Measurements from ENCODE around the gene CLEC16A. TPM values are rescaled to one million over a fixed set of nuclear protein-coding genes. Genes with fewer than 3 reads are reported as not detected.
"Not testable (repeated sequence)": the region's sequence is repeated elsewhere in the genome, so short reads cannot be mapped to it uniquely, and the experiment has no call there.

Gene CLEC16A
- total RNA-seq, 2 experiments from 2014 or later = 36.5 to 55.9 TPM

DNA sequence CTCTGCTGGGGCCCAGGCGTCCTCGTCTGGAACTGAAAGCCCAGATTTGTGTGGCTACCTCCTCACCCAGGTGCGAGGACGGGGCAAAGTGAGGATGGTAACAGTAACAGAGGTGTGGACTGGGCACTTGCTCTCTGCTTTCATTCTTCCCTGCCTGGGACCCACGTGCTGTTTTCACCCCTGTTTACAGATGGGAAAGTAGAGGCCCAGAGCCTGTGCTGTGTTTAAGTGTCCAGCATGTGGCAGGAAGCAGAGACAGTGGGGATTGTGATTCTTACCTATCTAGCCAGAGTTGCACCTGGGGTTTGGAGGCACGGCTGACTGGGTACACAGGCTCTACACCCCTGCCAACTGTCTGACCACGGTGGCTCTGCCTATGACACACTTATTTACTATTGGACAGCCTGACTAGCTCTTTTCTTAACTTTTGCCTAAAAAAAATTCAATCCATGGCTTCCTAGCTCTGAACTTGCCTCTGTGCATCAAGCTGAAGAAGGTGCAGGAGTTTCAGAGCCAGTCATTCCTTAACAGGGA lies 155.4 kb downstream of the CLEC16A start:
- Mint-ChIP-seq H3K36me3 (peaks cover 23% of the 10 kb centered on the region), H3K4me3 (peak overlapping the region; percentile 44)

DNA sequence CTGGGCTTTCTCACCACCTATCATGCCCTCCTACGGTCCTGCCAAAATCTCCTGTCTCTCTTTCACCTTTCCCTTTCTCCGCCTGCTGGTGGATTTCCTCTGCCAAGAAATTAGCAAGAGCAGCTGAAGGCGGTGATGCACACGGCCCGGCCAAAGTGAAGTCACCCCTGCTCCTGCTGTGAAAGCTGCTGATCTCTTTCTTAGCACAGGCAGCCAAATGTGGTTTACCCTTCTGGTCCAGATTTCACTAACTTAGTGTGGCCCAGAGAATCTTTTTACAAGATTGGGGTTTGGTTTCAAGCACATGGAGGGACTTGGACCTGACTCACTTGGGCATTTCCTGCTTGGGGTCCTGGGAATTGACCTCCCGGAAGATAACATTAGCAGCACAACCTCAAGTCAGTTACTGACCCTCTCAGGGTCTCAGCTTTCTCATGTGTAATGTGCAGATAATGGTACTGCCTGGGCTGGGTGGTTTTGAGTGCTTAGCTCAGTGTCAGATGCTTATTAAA lies 155.9 kb downstream of the CLEC16A start:
- DNase-seq = peak; percentile 95
- no peaks in the 10 kb centered on the region for H3K27me3 Mint-ChIP-seq
- H3K36me3 Mint-ChIP-seq = peaks cover 20% of the 10 kb centered on the region
- peak overlapping the region; percentile 93 for H3K27ac Mint-ChIP-seq
- no peaks in the 10 kb centered on the region for H3K9me3 Mint-ChIP-seq (ENCODE audit: low read depth)
- peak overlapping the region; percentile 44 for H3K4me3 Mint-ChIP-seq
- CTCF ChIA-PET = interaction anchor here (0.6 to 4.1 kb wide), 24 partner anchors 9 to 254 kb away, joined by 3 to 27 read pairs (median 4); partner anchors contain the start of gene SOCS1
- ATAC-seq = peak; percentile 88
- H3K4me1 Mint-ChIP-seq = peaks cover 93% of the 10 kb centered on the region

More for the DNA sequence above, 155.4 kb downstream of the CLEC16A start:
- ATAC-seq (peak; percentile 15), DNase-seq (no peak)
- CTCF ChIA-PET = interaction anchor here (0.7 to 4.1 kb wide), 20 partner anchors 9 to 255 kb away, joined by 3 to 27 read pairs (median 5); partner anchors contain the start of gene SOCS1
- Mint-ChIP-seq H3K27ac (peak overlapping the region; percentile 93), H3K9me3 (ENCODE audit: low read depth) (no peaks in the 10 kb centered on the region), H3K4me1 (peaks cover 93% of the 10 kb centered on the region), H3K27me3 (no peaks in the 10 kb centered on the region)

DNA sequence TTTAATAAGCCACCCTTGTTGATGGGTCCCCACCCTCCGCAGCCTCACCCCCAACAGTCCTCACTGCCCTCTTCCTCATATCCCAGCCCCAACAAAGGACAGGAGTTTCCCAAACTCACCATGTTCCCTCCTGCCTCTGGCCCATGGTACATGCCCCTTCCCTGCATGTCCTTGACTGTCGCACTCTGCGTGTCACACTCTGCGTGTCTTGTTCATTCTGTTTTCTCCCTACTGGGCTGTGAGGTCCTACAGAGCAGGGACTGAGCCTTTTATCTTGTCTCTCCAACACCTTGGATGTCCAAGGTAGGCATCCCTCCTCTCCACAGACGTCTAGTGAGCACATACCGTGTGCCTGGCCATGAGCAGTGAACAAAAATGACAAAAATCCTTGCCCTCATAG lies 156.9 kb downstream of the CLEC16A start:
- CTCF ChIA-PET = interaction anchor here (1.2 to 4.1 kb wide), 9 partner anchors 9 to 161 kb away, joined by 3 to 27 read pairs (median 9); partner anchors contain the start of gene SOCS1
- Mint-ChIP-seq H3K9me3 (ENCODE audit: low read depth) (no peaks in the 10 kb centered on the region), H3K27ac (peak overlapping the region; percentile 93), H3K27me3 (no peaks in the 10 kb centered on the region), H3K4me3 (no peak overlapping the region), H3K36me3 (peaks cover 20% of the 10 kb centered on the region), H3K4me1 (peaks cover 94% of the 10 kb centered on the region)
- DNase-seq = no peak
- ATAC-seq = no peak

DNA sequence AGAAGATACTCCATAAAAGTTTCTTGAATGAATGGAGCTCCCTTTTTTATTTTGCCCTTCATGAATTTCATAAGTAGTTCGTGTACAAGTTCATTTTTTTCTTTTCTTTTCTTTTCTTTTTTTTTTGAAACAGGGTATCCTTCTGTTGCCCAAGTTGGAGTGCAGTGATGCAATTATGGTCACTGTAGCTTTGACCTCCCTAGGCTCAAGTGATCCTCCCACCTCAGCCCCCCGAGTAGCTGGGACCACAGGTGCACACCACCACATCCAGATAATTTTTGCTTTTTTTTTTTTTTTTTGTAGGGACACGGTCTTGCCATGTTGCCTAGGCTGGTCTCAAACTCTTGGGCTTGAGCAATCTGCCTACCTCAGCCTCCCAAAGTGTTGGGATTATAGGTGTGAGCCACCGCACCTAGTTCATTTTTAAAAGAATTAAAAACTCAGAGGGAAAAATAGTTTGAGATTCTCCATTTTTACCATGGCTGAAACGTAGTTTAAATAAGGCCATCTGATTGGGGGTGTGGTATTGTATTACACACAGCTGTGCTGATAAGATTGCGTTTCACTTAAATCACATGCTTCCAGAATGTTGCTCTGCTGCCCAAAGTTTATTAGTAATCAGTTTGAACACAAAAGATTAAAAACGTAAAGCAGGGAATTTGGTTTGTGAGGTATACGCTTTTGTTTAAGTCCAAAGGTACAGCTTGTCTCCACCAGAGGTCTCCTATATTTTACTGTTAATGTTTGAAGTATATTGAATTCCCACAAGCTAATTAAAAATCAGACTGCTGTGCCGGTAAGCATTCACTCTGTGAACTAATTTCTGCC lies 157.5 kb downstream of the CLEC16A start:
- CTCF ChIA-PET = interaction anchor here (0.7 to 4.1 kb wide), 17 partner anchors 8 to 160 kb away, joined by 3 to 27 read pairs (median 3); partner anchors contain the start of gene SOCS1
- Mint-ChIP-seq H3K27ac (peak overlapping the region; percentile 93), H3K4me1 (peaks cover 93% of the 10 kb centered on the region), H3K27me3 (no peaks in the 10 kb centered on the region), H3K36me3 (peaks cover 15% of the 10 kb centered on the region), H3K4me3 (no peak overlapping the region), H3K9me3 (ENCODE audit: low read depth) (no peaks in the 10 kb centered on the region)
- ATAC-seq (no peak), DNase-seq (no peak)

DNA sequence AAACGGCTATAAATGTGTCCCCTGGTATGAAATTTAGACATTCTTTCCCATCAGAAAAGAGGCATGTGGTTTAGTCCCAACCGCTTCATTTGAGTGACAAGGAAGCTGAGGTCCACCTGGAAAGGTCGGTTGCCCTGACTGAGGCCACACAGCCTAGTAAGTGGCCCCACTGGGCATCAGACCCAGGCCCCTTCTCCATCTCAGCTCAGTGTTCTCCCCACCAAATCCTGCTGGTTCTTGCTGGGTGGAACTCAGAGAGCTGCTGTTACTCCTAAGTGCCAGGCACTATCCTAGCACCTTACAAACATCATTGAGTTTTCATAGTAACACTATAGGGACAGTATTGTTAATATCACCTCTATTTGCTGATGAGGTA lies 158.1 kb downstream of the CLEC16A start:
- no peak for DNase-seq
- CTCF ChIA-PET = interaction anchor here (0.7 to 4.1 kb wide), 12 partner anchors 8 to 155 kb away, joined by 3 to 27 read pairs (median 3); partner anchors contain the start of gene SOCS1
- Mint-ChIP-seq H3K36me3 (peaks cover 10% of the 10 kb centered on the region), H3K4me3 (no peak overlapping the region), H3K9me3 (ENCODE audit: low read depth) (no peaks in the 10 kb centered on the region), H3K27ac (peak overlapping the region; percentile 63), H3K27me3 (no peaks in the 10 kb centered on the region), H3K4me1 (peaks cover 93% of the 10 kb centered on the region)
- no peak for ATAC-seq

DNA sequence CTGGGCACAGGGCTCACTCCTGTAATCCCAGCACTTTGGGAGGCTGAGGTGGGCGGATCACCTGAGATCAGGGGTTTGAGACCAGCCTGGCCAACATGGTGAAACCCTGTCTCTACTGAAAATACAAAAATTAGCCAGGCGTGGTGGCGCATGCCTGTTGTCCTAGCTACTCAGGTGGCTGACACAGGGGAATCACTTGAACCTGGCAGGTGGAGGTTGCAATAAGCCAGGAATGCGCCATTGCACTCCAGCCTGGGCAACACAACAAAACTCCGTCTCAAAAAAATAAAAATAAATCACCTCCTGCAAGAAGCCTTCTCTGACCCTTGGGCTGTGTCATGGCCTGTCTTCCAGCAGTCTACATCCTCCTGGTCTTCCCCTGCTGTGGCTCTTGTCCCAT lies 158.9 kb downstream of the CLEC16A start:
- ATAC-seq, H3K4me3 Mint-ChIP-seq: not testable (repeated sequence)
- CTCF ChIA-PET = interaction anchor here (1.5 to 4.1 kb wide), 4 partner anchors 9 to 152 kb away, joined by 3 to 27 read pairs (median 4); partner anchors contain the start of gene SOCS1

DNA sequence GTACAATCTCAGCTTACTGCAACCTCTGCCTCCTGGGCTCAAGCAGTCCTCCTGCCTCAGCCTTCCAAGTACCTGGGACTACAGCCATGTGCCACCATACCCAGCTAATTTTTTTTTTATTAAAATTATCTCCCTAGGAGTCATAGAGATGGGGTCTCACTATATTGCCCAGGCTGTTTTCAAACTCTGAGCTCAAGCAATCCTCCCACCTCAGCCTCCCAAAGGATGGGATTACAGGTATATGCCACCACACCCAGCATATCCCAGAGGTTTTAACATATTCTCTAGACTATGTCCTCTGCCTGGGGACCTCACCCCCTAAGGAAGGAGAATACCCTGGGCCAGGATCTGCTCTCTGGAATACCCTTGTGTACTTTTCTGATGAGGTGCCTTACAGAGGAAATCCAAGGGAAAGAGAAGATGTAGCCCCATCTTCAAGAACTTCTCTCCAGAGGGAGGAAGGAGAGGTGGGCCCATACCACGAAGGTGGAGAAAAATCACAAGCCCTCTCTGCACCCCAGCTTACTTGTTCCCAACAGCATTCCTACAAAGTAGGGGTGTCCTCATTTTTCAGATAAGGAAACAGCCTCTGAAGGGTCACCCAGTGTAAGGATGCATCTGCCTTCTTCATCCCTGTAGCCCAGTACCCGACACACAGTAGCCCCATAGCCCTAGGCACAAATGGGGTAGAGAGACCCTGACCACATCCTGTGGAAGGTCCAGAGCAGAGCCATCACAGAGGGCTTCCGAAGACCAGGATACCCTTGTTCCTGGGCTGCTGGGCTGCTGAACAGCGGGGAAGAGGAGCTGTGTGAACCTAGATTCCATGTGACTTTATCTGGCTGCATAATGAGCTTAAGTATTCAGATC lies 160.0 kb downstream of the CLEC16A start:
- Mint-ChIP-seq H3K36me3 (peaks cover 14% of the 10 kb centered on the region), H3K27me3 (no peaks in the 10 kb centered on the region)

More for the DNA sequence above, 158.9 kb downstream of the CLEC16A start:
- Mint-ChIP-seq H3K27ac (peak overlapping the region; percentile 60), H3K4me1 (peaks cover 91% of the 10 kb centered on the region)
- not testable (repeated sequence) for DNase-seq; H3K9me3 Mint-ChIP-seq (ENCODE audit: low read depth); H3K27me3 Mint-ChIP-seq; H3K36me3 Mint-ChIP-seq

DNA sequence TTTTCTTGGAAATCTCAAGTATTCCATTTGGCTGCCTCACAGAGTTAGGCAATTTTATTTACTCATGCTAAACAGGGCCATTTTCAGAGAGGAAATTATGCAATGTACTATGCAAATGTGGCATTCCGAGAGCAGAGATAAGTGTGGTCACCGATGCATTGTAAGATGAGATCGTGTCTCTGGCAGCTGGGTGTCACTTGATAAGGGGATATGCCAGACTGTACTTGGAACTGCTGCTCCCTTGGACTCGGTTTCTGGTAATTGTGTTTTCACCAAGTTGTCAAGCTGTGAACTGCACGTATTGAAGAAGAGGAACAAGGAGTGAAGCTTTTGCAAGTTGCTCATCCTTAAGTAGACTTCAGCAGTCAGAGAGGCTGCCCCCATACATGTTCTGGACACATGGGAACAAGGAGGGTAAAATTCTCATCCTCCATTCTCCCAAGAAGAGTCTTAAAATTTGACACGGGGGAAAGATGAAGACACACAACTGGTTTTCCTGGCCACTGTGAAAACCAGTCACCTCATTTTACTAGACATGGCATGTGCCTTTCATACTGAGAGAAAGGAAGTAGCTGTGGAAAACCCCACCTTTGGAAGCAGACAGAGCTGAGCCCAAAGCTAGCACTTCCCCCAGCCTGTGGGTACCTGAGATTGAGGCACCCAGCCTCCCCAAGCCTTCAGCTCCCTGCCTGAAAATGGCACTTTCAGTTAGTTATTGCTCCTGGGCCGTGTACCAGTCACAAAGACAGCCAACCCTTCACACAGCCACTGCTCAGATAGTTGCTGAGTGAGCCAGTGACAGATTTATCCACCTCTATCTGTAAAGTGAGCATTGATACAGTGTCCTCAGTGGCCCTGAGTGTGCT lies 160.9 kb downstream of the CLEC16A start:
- Mint-ChIP-seq H3K9me3 (ENCODE audit: low read depth) (no peaks in the 10 kb centered on the region), H3K4me3 (no peak overlapping the region), H3K27me3 (no peaks in the 10 kb centered on the region), H3K27ac (peak overlapping the region; percentile 84), H3K4me1 (peaks cover 80% of the 10 kb centered on the region), H3K36me3 (peaks cover 20% of the 10 kb centered on the region)
- peak; percentile 65 for DNase-seq
- CTCF ChIA-PET = interaction anchor here (0.7 to 2.4 kb wide), 10 partner anchors 9 to 266 kb away, joined by 3 to 11 read pairs (median 4); no protein-coding TSS in a partner anchor
- peak; percentile 57 for ATAC-seq

More for the DNA sequence above, 160.0 kb downstream of the CLEC16A start:
- CTCF ChIA-PET = interaction anchor here (0.7 to 2.0 kb wide), 9 partner anchors 10 to 267 kb away, joined by 3 to 6 read pairs (median 4); no protein-coding TSS in a partner anchor
- peak overlapping the region; percentile 84 for H3K27ac Mint-ChIP-seq
- ATAC-seq (no peak), DNase-seq (no peak)
- no peak overlapping the region for H3K4me3 Mint-ChIP-seq
- H3K4me1 Mint-ChIP-seq = peaks cover 87% of the 10 kb centered on the region
- H3K9me3 Mint-ChIP-seq (ENCODE audit: low read depth) = no peaks in the 10 kb centered on the region

DNA sequence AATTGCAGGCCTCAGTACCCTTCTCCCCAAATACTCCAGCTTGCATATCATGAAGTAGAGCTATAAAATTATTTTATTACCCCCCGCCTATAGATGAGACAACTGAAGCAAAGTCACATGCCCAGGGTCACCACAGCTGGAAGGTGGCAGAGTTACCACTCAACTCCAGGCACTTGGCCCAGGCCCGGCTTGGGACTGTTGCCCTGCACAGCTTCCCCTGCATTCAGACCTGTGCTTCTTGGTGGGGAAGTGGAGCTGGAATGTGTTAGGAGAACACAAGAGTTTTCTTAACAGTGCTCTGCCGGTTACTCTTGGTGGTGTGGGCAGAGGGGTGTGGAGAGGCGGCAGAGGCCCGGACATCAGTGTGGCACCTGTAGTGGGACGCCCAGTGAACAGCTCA lies 162.4 kb downstream of the CLEC16A start:
- CTCF ChIA-PET = interaction anchor here (1.1 to 2.4 kb wide), 5 partner anchors 11 to 149 kb away, joined by 3 to 11 read pairs (median 4); partner anchors contain the start of gene SOCS1
- peaks cover 29% of the 10 kb centered on the region for H3K36me3 Mint-ChIP-seq
- H3K27ac Mint-ChIP-seq = peak overlapping the region; percentile 27

DNA sequence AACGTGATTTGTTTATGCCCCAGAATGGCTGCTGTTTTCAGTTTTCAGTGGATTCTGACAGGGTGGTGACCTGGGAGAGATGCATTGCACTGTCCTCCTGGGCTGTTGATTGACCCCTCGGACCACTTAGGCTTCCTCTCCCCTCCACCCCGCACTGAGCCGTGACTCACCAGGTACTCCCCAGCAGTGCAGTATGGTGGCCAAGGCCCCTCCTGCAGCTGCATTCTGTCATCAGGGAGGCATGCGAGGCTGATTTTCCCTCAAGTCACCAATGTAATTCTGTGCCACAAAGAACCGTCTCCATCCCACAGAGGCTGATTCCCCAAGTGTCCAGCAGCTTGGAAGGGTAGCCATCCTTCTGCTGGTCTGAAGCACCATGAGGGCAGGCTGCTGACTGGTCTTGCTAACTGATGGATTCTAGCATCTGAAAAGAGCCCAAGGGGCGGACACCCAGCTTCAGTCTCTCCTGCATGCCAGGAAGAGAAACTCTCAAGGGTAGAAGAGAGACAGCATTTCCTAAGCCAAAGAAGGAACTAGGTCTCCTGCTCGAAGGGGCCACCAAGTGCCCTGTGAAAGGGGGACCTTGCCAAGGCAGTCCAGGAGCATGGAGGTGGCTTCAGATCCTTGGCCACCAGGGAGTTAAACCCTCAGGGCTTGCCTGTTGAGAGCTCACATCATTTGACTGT lies 163.6 kb downstream of the CLEC16A start:
- Mint-ChIP-seq H3K27ac (peak overlapping the region; percentile 29), H3K9me3 (ENCODE audit: low read depth) (peaks cover 5% of the 10 kb centered on the region), H3K4me3 (no peak overlapping the region), H3K36me3 (peaks cover 35% of the 10 kb centered on the region), H3K27me3 (no peaks in the 10 kb centered on the region), H3K4me1 (peaks cover 65% of the 10 kb centered on the region)
- no peak for DNase-seq
- CTCF ChIA-PET = interaction anchor here (1.4 to 1.6 kb wide), 3 partner anchors 143 to 148 kb away, joined by 3 to 7 read pairs (median 4); partner anchors contain the start of gene SOCS1
- no peak for ATAC-seq

More for the DNA sequence above, 162.4 kb downstream of the CLEC16A start:
- H3K9me3 Mint-ChIP-seq (ENCODE audit: low read depth) = peaks cover 3% of the 10 kb centered on the region
- no peaks in the 10 kb centered on the region for H3K27me3 Mint-ChIP-seq
- DNase-seq (no peak), ATAC-seq (no peak)
- peaks cover 69% of the 10 kb centered on the region for H3K4me1 Mint-ChIP-seq
- no peak overlapping the region for H3K4me3 Mint-ChIP-seq

DNA sequence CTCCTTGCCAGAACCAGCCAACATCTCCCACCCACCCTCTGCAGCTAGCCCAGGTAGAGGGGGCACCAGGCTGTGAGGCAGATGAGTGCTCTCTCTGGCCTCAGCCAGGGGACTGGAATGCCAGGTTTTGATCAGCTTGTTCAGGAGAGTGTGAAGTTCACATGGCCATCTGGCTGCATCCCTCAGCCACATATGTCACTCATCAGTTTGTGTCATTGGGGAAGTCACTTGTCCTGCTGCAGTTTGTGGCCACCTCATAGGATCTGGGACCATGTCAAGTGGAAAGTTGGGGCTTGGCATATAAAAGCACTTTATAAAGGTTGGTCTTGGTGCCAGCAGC lies 164.1 kb downstream of the CLEC16A start:
- CTCF ChIA-PET = interaction anchor here (0.7 to 1.6 kb wide), 3 partner anchors 107 to 148 kb away, joined by 3 to 7 read pairs (median 4); partner anchors contain the start of gene SOCS1
- ATAC-seq (no peak), DNase-seq (no peak)
- H3K36me3 Mint-ChIP-seq = peaks cover 35% of the 10 kb centered on the region
- no peak overlapping the region for H3K4me3 Mint-ChIP-seq
- H3K27me3 Mint-ChIP-seq = no peaks in the 10 kb centered on the region
- peak overlapping the region; percentile 42 for H3K27ac Mint-ChIP-seq
- peaks cover 5% of the 10 kb centered on the region for H3K9me3 Mint-ChIP-seq (ENCODE audit: low read depth)
- H3K4me1 Mint-ChIP-seq = peaks cover 66% of the 10 kb centered on the region

Measured in activated CD8-positive, alpha-beta memory T cell treated with anti-CD3 and anti-CD28 coated beads, Interleukin-2, amount 10 ng/mL, durations not matched to agents 7 days and 5 days (primary cell).